Nephron progenitor cell (in vitro differentiated cells): ENCODE measurements around the gene PRPF18.

Source experiments
- DNase-seq: peaks from one replicate; pipeline ENCODE4 v3.0.0; 2021
- H3K27ac Mint-ChIP-seq: 2 replicates; pipeline ENCODE4 v1.8.0; 2021; ENCODE audit warnings: mild to moderate bottlenecking, moderate library complexity, mixed read lengths
- H3K27me3 Mint-ChIP-seq: 2 replicates; pipeline ENCODE4 v1.8.0; 2021; ENCODE audit warnings: mild to moderate bottlenecking, low read depth, mixed read lengths; ENCODE audit not compliant: poor library complexity
- H3K36me3 Mint-ChIP-seq: 2 replicates; pipeline ENCODE4 v1.8.0; 2021; ENCODE audit warnings: low read depth, mixed read lengths
- H3K4me1 Mint-ChIP-seq: 2 replicates; pipeline ENCODE4 v1.8.0; 2021; ENCODE audit warnings: mixed read lengths
- H3K4me3 Mint-ChIP-seq: 2 replicates; pipeline ENCODE4 v1.8.0; 2021; ENCODE audit warnings: mild to moderate bottlenecking, moderate library complexity, mixed read lengths
- H3K9me3 Mint-ChIP-seq: 2 replicates; pipeline ENCODE4 v1.8.0; 2021; ENCODE audit warnings: mild to moderate bottlenecking, moderate library complexity, mixed read lengths
- CTCF ChIP-seq: fragments of 200-600 bp; sonication (generic); IDR thresholded peaks from 2 replicates; pipeline ENCODE4 v1.5.0; 2021; ENCODE audit warnings: antibody characterized with exemption

The PRPF18 gene

DNA sequence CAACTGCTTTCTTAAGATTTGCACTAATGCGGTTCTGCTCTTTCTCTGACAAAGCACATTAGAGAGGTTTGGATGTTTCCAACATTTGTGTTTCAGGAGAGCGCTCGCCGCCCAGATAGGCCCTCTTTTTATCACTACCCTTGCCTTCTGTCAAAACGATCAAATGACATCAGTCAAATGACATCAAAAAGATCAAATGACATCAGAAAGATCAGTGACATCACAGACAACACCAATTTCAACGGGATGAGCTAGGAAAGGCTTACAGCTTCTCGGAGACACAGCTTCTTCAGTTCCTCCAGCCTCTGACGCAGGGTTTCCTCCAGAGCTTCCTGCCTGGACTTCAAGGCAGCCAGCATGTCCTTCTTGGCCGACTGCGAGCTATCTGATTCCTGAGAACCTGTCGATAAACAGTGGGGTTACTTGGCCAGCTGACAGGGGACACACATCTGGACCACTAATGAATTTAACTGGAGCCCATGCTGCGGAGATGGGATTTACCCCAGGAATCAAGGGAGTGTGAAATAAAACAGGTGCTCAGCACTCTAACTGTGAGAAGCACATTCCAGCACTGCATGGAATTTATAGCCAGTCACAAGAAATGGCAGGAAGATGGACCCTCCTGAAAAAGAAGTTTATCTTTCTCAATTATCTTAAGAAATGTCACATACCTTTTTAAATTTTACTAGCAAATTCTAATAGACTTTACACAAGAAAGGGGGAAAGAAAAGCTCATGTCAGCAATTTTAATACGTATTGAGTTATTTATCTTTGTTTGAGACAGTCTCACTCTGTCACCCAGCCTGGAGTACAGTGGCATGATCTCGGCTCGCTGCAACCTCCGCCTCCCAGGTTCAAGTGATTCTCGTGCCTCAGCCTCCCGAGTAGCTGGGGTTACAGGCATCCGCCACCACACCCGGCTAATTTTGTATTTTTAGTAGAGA lies 88.2 kb downstream of the PRPF18 start:
- no peak for TF ChIP-seq CTCF
- Mint-ChIP-seq H3K27me3 (no peaks in the 10 kb centered on the region), H3K36me3 (peaks cover 67% of the 10 kb centered on the region), H3K4me1 (peaks cover 78% of the 10 kb centered on the region), H3K9me3 (no peaks in the 10 kb centered on the region), H3K4me3 (no peak overlapping the region), H3K27ac (peak overlapping the region; percentile 97)
- no peak for DNase-seq

DNA sequence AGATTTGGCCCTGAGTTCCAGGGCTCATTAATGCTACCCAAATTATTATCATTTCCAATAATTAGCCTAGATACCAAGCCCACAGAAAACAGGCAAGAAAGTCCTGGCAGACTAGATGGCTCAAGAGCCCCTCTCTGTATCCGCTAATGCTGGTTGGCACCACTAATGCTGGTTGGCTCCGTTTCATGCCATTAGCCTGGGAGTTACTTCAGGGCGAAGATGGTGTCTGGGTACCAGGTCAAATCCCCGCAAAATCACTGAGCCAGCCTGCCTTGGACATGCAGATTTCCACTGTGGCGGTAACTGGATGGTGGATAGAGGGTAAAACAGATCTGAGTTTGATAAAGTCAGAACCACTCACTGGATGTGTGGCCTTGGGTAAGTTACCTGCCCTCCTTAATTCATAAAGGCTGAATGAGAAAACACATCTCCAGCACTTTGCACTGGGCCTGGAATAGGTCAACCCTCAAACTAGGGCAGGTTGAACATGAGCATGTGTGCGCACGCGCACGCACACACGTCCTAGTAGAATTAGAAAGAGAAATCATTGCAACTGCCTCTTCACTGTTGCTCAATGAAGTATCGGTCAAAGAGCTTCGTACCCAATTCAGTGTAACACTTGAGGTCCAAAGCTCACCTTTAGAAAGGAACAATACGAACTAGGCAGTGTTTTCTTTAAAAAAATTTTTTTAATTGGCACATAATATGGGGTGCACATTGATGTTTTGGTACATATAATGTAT lies 91.5 kb downstream of the PRPF18 start:
- H3K27ac Mint-ChIP-seq = no peak overlapping the region
- peaks cover 74% of the 10 kb centered on the region for H3K4me1 Mint-ChIP-seq
- TF ChIP-seq CTCF = no peak
- no peak for DNase-seq
- peaks cover 69% of the 10 kb centered on the region for H3K36me3 Mint-ChIP-seq
- no peak overlapping the region for H3K4me3 Mint-ChIP-seq
- no peaks in the 10 kb centered on the region for H3K9me3 Mint-ChIP-seq
- H3K27me3 Mint-ChIP-seq = no peaks in the 10 kb centered on the region
